ENCODE measurements around the gene DRD3. TPM values are rescaled to one million over a fixed set of nuclear protein-coding genes. Genes with fewer than 3 reads are reported as not detected.

Gene DRD3
- total and polyA plus RNA-seq, 5 experiments from 2014 or later: 0.12 to 0.23 (median 0.16) TPM; not detected in 2

DNA sequence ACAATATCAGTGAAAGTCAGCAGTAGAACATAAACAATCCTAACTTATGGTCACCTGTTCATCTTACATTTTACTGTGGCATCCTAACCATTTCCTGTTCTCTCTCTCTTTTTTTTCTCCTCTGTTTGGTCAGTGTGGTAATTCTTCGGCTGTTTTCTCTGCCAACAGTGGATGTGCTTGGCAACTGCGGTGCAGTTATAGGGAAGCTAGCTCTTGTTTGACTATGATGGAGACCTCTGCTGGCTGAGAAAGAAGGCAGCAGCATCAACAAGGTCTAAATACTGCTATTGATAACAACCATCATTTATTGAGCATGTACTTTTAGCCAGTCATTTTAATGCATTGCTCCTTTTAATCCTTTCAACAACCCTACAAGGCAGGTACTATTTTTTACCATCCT, 723 bp upstream of the DRD3 start:
- peaks cover 0 to 14% (median 8%) of the 10 kb centered on the region in 9 donors for H3K9me3 Mint-ChIP-seq
- H3K4me3 Mint-ChIP-seq: no peak overlapping the region
- peaks cover 0 to 4% (median 0%) of the 10 kb centered on the region in 5 donors for H3K27me3 Mint-ChIP-seq
- peaks cover 0 to 13% (median 3%) of the 10 kb centered on the region in 3 donors for H3K36me3 Mint-ChIP-seq
- POLR2A ChIA-PET: no interaction called here
- peaks cover 0 to 6% (median 3%) of the 10 kb centered on the region in 4 donors for H3K4me1 Mint-ChIP-seq
- DNase-seq (no peak), ATAC-seq (peak; percentile 46 to 55)
- H3K27ac Mint-ChIP-seq: no peak overlapping the region

DNA sequence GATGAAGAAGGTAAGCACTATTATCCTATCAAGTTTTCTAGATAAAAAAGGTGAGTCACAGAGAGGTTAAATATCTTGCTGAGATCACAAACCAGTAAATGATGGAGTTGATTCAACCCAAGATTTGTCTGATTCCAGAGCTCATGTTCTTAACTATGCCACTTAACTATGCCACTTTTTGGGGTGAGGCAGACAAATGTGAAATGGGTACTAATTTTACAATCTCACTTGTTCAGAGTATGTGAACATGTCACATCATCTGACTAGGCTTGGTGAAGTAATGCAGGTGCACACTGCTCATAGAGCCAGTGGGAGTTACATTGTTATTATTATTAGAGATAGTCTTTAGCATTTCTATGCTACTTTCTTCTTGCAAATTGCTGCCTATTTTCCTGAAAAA, 2.0 kb downstream of the DRD3 start:
- Mint-ChIP-seq H3K4me1 (peaks cover 0 to 8% (median 3%) of the 10 kb centered on the region in 4 donors), H3K36me3 (peaks cover 0 to 4% (median 0%) of the 10 kb centered on the region in 3 donors)

DNA sequence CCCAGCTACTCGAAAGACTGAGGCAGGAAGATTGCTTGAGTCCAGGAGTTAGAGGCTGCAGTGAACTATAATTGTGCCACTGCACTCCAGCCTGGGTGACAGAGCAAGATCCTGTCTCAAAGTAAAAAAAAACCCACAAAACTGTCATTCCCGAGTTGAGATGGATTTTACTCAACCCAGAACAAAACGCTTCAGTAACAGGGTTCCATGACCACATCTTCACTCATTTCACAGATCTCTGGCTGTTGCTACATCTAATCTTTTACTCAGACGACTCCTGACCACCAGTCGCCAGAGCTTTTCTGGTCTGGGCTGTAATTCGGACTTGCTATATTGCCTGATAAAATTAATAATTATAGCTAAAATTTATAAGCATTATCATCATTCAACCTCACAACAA, 2.4 kb downstream of the DRD3 start:
- peaks cover 0 to 3% (median 0%) of the 10 kb centered on the region in 5 donors for H3K27me3 Mint-ChIP-seq
- H3K27ac Mint-ChIP-seq: no peak overlapping the region
- ATAC-seq (no peak), DNase-seq (no peak)
- peaks cover 0 to 8% (median 3%) of the 10 kb centered on the region in 4 donors for H3K4me1 Mint-ChIP-seq
- POLR2A ChIA-PET: no interaction called here
- H3K9me3 Mint-ChIP-seq: peaks cover 0 to 3% (median 0%) of the 10 kb centered on the region in 9 donors
- H3K4me3 Mint-ChIP-seq: no peak overlapping the region
- H3K36me3 Mint-ChIP-seq: peaks cover 0 to 4% (median 0%) of the 10 kb centered on the region in 3 donors

More for the DNA sequence above, 2.0 kb downstream of the DRD3 start:
- no peak overlapping the region for H3K27ac Mint-ChIP-seq
- POLR2A ChIA-PET: no interaction called here
- peaks cover 0 to 3% (median 0%) of the 10 kb centered on the region in 9 donors for H3K9me3 Mint-ChIP-seq
- no peak overlapping the region for H3K4me3 Mint-ChIP-seq
- H3K27me3 Mint-ChIP-seq: peaks cover 0 to 3% (median 0%) of the 10 kb centered on the region in 5 donors
- ATAC-seq: no peak
- DNase-seq: no peak

DNA sequence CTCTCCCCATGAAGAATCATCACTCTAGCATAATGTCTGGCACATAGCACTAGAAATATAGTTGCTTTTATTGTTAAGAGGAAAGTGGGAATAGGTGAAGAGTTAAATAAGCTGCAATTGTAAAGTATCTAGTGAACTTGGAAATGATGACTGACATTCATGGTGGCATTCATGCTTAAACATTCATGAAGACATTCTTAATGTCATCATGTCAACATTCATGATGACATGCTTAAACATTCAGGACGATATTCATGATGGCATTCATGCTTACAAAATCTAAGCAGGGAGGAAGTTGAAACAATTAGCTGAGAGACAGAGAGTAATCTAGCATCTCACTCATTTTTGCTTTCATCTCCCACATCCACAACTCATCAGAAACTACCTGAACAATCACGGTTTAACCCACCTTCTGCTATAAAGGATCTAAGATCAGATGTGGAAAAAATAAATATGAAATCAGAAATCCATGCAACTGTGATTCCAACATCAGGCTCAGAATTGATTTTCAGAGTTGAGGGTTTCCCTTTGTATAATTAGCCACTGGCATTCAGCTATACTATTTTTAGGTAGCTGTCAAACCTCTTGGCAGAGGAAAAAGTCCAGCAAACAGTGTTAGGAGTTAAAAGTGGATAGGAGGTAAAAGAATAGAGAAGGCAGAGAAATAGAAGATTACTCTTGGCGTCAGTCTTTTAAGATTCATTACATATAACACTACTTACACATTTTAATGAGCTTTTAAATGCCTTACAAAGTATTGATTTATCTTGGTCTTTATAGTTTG, 3.5 kb downstream of the DRD3 start:
- DNase-seq (no peak), ATAC-seq (no peak)
- peaks cover 0 to 8% (median 3%) of the 10 kb centered on the region in 4 donors for H3K4me1 Mint-ChIP-seq
- peaks cover 0 to 3% (median 0%) of the 10 kb centered on the region in 9 donors for H3K9me3 Mint-ChIP-seq
- peak overlapping the region in 1 of 10 donors; percentile 45 for H3K27ac Mint-ChIP-seq
- no peak overlapping the region for H3K4me3 Mint-ChIP-seq
- peaks cover 0 to 4% (median 0%) of the 10 kb centered on the region in 3 donors for H3K36me3 Mint-ChIP-seq
- peaks cover 0 to 3% (median 0%) of the 10 kb centered on the region in 5 donors for H3K27me3 Mint-ChIP-seq
- POLR2A ChIA-PET: no interaction called here

DNA sequence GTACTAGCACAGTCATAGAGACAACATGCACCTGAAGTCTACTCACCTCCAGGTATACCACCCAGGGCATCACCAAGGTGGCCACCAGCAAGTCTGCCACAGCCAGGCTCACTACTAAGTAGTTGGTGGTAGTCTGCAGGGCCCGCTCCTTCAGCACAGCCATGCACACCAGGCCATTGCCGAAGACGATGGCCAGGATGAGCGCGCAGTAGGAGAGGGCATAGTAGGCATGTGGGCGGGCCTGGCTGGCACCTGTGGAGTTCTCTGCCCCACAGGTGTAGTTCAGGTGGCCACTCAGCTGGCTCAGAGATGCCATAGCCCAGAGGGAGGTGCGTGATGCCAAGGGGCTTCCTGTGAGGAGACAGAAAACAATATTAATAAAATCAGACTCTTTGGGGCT, 7.2 kb downstream of the DRD3 start:
- H3K27ac Mint-ChIP-seq: no peak overlapping the region
- H3K4me1 Mint-ChIP-seq: peaks cover 0 to 7% (median 2%) of the 10 kb centered on the region in 4 donors
- H3K9me3 Mint-ChIP-seq: no peaks in the 10 kb centered on the region
- H3K36me3 Mint-ChIP-seq: no peaks in the 10 kb centered on the region
- DNase-seq (no peak), ATAC-seq (no peak)
- POLR2A ChIA-PET: no interaction called here
- peaks cover 0 to under 1% (median 0%) of the 10 kb centered on the region in 5 donors for H3K27me3 Mint-ChIP-seq
- H3K4me3 Mint-ChIP-seq: no peak overlapping the region

DNA sequence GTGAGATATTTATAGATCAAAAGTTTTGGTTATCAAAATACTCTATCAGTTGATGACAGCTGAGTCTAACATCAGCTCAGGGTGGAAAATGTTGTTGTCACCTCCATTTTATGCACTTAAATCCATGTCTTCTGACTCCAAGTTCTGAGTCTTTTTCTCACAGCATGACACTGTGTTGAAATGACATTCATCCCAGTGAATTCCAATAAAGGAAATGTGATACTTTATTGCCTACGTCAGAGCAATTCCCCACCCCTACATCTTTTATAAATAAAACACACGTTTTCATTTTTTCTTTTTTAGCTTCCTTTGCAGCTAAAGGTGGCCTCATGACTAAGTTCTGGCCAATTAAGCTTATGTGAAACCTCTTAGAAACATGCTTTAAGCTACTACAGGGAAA, 10.7 kb downstream of the DRD3 start:
- no peak for ATAC-seq
- no peak for DNase-seq
- Mint-ChIP-seq H3K4me1 (peaks cover 0 to 4% (median 0%) of the 10 kb centered on the region in 4 donors), H3K27me3 (peaks cover 0 to 4% (median 0%) of the 10 kb centered on the region in 5 donors), H3K4me3 (no peak overlapping the region), H3K9me3 (no peaks in the 10 kb centered on the region), H3K36me3 (no peaks in the 10 kb centered on the region), H3K27ac (no peak overlapping the region)
- POLR2A ChIA-PET: no interaction called here

DNA sequence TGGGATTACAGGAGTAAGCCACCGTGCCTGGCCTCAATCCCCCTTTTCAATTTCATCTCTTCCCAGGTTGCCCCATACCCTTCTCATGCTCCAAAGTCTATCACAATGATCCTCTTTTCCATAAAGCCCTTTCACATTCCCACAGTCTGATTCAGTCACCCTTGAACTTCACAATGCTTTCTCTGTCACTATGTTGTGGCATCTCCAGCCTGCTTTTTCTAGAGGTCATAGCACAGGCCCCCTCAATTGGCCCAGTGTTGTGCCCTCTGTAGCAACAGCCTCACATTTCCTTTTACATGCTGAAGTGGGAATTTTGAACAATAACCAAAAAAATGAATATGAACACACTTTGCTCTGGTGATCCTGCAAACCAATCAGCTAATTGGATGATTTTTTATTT, 21.5 kb downstream of the DRD3 start:
- POLR2A ChIA-PET: interaction anchor here (1.2 kb wide), 1 partner anchor 56 kb away, joined by 5 read pairs; no protein-coding TSS in a partner anchor
- no peak overlapping the region for H3K27ac Mint-ChIP-seq

DNA sequence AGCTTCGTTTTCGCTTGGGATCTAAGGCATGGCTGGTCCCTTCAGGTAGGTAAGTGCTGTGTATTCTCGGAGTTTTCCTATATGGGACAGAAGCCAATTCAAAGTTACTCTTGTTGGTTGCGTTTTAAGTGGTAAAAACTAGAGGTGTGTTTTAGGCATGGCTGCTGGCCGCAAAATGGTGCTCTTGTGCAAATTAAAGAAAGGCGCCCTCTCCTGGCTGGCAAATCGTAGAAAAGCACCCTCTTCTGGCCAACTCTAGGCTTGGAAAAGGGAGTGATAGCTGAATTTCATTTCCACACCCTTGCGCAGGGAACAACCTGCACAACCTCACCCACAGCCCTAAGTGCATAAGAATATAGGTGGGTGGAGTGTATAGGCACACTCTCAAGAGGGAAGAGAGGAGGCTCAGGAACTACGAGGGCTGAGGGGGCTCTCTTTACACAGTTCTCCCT, 23.5 kb downstream of the DRD3 start:
- no peak for ATAC-seq
- Mint-ChIP-seq H3K27me3 (peaks cover 0 to 10% (median 5%) of the 10 kb centered on the region in 5 donors), H3K9me3 (no peaks in the 10 kb centered on the region), H3K27ac (no peak overlapping the region), H3K4me3 (no peak overlapping the region), H3K36me3 (no peaks in the 10 kb centered on the region), H3K4me1 (peaks cover 3 to 15% (median 6%) of the 10 kb centered on the region in 4 donors)
- DNase-seq: peak in 1 of 10 donors; percentile 3
- POLR2A ChIA-PET: interaction anchor here (0.6 kb wide), 1 partner anchor 9 kb away, joined by 4 read pairs; no protein-coding TSS in a partner anchor

More for the DNA sequence above, 21.5 kb downstream of the DRD3 start:
- H3K4me3 Mint-ChIP-seq: no peak overlapping the region
- DNase-seq: no peak
- H3K4me1 Mint-ChIP-seq: peaks cover 3 to 10% (median 3%) of the 10 kb centered on the region in 4 donors
- peaks cover 0 to 10% (median 5%) of the 10 kb centered on the region in 5 donors for H3K27me3 Mint-ChIP-seq
- no peaks in the 10 kb centered on the region for H3K9me3 Mint-ChIP-seq
- H3K36me3 Mint-ChIP-seq: no peaks in the 10 kb centered on the region
- no peak for ATAC-seq

DNA sequence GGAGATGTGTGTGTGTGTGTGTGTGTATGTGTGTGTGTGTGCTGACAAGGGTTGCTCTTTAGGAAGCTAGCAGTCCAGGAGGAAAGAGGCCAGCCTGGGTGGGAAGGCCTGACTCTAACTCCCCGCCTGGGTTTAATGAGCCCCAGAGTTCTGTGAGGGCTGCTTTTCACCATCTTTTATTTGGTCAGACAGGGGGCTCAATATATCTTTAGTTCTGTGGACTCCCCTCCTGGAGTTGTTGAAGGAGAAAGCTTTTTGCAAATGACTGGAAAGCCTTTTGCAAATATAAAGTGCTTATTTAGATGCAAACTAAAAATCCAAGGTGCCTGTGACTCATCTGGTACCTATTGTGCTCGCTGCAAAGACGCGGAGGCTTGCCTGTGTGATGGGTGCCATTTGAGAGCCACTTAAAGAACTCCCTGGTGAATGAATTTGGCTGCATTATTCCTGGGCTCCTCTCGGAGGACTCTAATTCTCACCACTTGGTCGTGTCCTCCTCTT, 24.5 kb downstream of the DRD3 start:
- Mint-ChIP-seq H3K36me3 (no peaks in the 10 kb centered on the region), H3K9me3 (no peaks in the 10 kb centered on the region), H3K27me3 (peaks cover 0 to 10% (median 5%) of the 10 kb centered on the region in 5 donors), H3K4me1 (peaks cover 3 to 15% (median 6%) of the 10 kb centered on the region in 4 donors), H3K4me3 (no peak overlapping the region), H3K27ac (peak overlapping the region in 7 of 10 donors; percentile 16 to 82 (median 39))
- POLR2A ChIA-PET: no interaction called here
- DNase-seq (no peak), ATAC-seq (no peak)

DNA sequence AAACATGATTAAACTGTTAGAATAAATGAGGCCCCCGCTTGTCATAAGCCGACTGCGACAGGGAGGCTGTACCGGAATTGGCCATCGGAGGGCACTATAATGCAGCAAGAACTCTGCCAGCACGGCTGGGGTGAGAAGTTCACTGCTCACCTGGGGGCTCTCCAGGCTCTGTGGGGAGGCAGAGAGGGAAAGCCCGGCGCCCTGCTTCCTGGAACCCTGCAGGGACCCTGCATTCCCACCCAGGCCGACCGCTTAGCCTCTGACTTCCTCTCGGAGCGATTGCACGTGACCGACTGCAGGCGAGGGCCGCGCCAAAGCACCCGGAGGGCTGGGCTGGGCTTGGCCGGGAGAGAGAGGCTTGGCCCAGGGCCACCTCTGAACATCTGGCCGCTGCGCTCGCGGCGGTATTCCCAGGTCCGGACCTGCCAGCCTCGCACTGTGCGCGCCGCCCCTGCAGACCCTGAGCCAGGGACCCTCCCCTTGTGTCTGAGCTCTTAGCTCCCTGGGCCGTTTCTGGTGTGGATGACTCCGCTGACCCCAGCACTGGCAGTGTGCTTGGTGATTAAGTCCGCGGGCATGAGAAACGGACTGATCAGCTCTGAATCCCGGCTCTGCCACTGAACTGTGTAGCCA, 26.2 kb downstream of the DRD3 start:
- ATAC-seq: peak; percentile 94 to 95
- Mint-ChIP-seq H3K27ac (peak overlapping the region in 8 of 10 donors; percentile 1 to 74 (median 42)), H3K36me3 (no peaks in the 10 kb centered on the region), H3K4me3 (peak overlapping the region; percentile 57 to 78 (median 67)), H3K4me1 (peaks cover 2 to 15% (median 6%) of the 10 kb centered on the region in 4 donors), H3K9me3 (no peaks in the 10 kb centered on the region), H3K27me3 (no peaks in the 10 kb centered on the region)
- peak; percentile 68 to 90 (median 81) for DNase-seq
- POLR2A ChIA-PET: interaction anchor here (1.2 to 1.5 kb wide), 3 partner anchors 61 to 266 kb away, joined by 3 to 13 read pairs (median 6); no protein-coding TSS in a partner anchor

DNA sequence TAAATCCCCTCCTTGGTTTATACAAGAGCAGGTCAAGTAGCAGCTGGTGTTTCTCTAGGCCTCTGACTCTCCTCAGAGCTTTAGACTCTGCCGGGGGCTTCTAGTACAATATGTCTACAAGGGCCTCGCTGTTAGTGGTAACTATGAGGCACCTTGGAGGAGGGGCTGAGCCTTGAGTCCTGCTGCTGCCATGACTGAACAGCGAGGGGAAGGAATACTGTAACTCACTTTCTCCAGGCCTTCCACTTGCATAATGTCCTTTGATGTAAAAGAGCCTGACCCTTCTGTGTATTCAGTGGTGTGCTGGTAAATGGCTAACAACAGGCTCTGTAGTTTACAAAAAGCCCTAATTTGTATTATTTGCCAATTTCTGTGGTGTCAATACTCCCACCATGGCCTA, 27.8 kb downstream of the DRD3 start:
- no peak for DNase-seq
- ATAC-seq: no peak
- no peak overlapping the region for H3K27ac Mint-ChIP-seq
- H3K4me1 Mint-ChIP-seq: peaks cover 2 to 15% (median 6%) of the 10 kb centered on the region in 4 donors
- no peak overlapping the region for H3K4me3 Mint-ChIP-seq
- no peaks in the 10 kb centered on the region for H3K27me3 Mint-ChIP-seq
- H3K36me3 Mint-ChIP-seq: no peaks in the 10 kb centered on the region
- POLR2A ChIA-PET: no interaction called here
- H3K9me3 Mint-ChIP-seq: no peaks in the 10 kb centered on the region

DNA sequence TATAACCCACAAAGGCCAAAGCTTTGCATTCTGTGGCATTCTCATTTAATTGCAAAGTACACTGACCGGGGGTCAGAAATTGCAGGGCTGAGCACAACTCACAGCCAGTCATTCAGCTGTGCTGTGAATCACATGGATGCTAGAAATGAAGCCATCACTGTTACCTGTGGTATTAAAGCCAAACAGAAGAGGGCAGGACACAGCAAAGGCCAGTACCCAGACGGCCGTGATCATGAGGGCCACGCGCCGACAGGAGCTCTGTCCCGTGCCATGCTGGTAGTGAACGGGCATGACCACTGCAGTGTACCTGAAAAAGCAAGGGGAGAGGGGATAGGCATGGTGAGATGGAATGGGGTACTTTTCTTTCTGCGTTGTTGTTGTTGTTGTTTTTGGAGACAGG, 31.6 kb downstream of the DRD3 start:
- no peak for DNase-seq
- POLR2A ChIA-PET: no interaction called here
- Mint-ChIP-seq H3K4me3 (no peak overlapping the region), H3K27me3 (no peaks in the 10 kb centered on the region), H3K36me3 (no peaks in the 10 kb centered on the region), H3K4me1 (peaks cover 0 to 4% (median 3%) of the 10 kb centered on the region in 4 donors), H3K9me3 (no peaks in the 10 kb centered on the region), H3K27ac (peak overlapping the region in 1 of 10 donors; percentile 35)
- no peak for ATAC-seq

Data from naive thymus-derived CD8-positive, alpha-beta T cell (primary cell).